ENCODE data around the gene ITIH4.

DNA sequence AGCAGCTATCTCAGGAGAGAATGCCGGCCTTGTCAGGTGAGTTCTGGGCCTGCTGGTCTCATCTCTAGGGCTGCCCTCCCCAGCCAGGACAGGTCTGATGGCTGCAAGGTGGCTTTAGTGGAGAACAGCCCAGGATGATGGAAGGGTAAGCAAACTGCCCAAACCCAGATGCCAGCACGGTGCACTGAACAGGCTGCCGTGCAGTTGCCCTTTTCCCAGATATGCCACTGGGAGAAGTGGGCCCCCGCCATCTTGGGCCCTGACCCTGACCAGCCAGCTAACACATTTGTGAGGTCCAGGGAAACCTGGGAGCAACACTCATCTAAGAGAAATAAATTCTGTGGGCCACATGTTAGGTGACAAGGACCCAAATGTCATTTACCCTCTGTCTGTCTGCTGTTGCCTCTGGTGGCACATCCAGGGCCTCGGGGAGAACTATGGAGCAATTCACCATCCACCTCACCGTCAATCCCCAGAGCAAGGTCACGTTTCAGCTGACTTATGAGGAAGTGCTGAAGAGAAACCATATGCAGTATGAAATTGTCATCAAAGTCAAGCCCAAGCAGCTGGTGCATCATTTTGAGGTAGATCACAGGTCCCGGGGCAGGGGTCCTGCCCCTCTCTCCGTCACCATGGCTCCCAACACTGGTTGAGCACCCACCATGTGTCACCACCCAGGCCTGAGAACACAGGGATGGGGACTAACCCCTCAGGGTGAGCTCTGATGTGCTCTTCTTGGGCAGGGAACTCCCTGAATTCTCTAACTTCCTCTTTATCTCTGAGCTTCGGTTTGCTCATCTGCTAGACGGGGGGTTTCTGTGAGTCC, 51.2 kb downstream of the ITIH4 start:
- TF ChIP-seq, protein P1, sequence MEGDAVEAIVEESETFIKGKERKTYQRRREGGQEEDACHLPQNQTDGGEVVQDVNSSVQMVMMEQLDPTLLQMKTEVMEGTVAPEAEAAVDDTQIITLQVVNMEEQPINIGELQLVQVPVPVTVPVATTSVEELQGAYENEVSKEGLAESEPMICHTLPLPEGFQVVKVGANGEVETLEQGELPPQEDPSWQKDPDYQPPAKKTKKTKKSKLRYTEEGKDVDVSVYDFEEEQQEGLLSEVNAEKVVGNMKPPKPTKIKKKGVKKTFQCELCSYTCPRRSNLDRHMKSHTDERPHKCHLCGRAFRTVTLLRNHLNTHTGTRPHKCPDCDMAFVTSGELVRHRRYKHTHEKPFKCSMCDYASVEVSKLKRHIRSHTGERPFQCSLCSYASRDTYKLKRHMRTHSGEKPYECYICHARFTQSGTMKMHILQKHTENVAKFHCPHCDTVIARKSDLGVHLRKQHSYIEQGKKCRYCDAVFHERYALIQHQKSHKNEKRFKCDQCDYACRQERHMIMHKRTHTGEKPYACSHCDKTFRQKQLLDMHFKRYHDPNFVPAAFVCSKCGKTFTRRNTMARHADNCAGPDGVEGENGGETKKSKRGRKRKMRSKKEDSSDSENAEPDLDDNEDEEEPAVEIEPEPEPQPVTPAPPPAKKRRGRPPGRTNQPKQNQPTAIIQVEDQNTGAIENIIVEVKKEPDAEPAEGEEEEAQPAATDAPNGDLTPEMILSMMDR (IDR thresholded peaks at IDR 0.05): no peak
- TF ChIP-seq POLR2AphosphoS5 (IDR thresholded peaks at IDR 0.05): no peak
- no peak for TF ChIP-seq POLR2A (IDR thresholded peaks at IDR 0.05)
- TF ChIP-seq EP300 (IDR thresholded peaks at IDR 0.05): no peak
